NCI-H2029 treated with DMSO at 0.1 percent for 48 hours (cell line): Measurements from ENCODE around the gene TLE5.

Source experiments
- DNase-seq: peaks from one replicate; lab custom pipeline; 2025; lab: John Stamatoyannopoulos, UW

Gene TLE5, protein sequence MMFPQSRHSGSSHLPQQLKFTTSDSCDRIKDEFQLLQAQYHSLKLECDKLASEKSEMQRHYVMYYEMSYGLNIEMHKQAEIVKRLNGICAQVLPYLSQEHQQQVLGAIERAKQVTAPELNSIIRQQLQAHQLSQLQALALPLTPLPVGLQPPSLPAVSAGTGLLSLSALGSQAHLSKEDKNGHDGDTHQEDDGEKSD

GRCh38 chr19:3062165-3063105 is at the start of gene TLE5:
TSS of gene TLE5 (minus strand) at chr19:3062495. CDS start at chr19:3062200, 295 bp downstream.
- DNase-seq, result no peak

- DNase-seq, result no peak
Measured at GRCh38 chr19:3111586-3112247, 49.4 kb upstream of the TLE5 start.

- no peak for DNase-seq
Measured at GRCh38 chr19:3110126-3110825, 48.0 kb upstream of the TLE5 start.

GRCh38 chr19:3109491-3109890 is 47.2 kb upstream of the TLE5 start:
- no peak for DNase-seq

GRCh38 chr19:3108775-3109174 is 46.5 kb upstream of the TLE5 start:
- DNase-seq, result peak; percentile 34

- no peak for DNase-seq
Measured at GRCh38 chr19:3107658-3108057, 45.4 kb upstream of the TLE5 start.

GRCh38 chr19:3106509-3107141 is 44.3 kb upstream of the TLE5 start:
- no peak for DNase-seq

DNA sequence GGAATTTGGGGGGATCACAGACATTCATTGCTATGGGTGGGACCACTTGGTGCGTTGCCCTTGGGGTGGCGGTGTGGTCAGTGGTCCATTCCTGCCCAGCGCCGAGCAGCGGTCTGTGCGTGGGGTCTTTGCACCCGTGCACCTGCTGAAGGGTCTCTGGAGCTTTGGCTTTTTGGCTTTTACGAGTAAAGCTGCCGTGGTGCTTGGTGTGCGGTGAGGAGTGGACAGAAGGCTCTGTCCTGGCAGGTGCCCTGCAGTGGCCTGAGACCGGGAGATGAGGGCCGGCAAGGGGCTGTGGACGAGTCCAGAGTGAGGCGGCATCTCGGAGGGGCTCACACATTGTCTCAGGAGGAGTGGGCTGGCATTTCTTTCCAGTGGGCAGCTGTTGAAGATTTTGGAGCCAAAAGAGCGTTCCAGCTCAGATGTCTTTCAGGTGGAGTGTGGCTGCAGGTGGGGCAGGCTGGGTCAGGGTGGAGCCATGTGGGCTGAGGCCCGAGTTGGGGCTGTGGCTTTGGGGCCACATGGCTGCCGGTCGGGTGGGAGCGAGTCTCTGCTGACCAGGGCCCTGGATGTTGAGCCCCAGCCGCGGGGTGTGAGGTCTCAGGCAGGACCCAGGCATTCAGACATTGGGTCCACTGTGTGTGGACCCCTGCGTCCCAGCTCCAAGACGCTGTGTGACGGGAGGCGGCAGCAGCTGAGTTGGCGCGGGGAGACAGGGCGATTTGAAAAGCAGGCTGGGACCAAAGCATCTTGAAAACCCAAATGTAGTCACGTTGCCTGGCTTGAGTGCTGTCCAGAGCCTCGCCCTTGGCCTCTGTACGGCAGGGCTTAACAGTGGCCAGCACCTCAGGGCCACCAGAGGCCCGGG is 43.6 kb upstream of the TLE5 start:
- no peak for DNase-seq

GRCh38 chr19:3104708-3104983 is 42.4 kb upstream of the TLE5 start:
- no peak for DNase-seq

DNA sequence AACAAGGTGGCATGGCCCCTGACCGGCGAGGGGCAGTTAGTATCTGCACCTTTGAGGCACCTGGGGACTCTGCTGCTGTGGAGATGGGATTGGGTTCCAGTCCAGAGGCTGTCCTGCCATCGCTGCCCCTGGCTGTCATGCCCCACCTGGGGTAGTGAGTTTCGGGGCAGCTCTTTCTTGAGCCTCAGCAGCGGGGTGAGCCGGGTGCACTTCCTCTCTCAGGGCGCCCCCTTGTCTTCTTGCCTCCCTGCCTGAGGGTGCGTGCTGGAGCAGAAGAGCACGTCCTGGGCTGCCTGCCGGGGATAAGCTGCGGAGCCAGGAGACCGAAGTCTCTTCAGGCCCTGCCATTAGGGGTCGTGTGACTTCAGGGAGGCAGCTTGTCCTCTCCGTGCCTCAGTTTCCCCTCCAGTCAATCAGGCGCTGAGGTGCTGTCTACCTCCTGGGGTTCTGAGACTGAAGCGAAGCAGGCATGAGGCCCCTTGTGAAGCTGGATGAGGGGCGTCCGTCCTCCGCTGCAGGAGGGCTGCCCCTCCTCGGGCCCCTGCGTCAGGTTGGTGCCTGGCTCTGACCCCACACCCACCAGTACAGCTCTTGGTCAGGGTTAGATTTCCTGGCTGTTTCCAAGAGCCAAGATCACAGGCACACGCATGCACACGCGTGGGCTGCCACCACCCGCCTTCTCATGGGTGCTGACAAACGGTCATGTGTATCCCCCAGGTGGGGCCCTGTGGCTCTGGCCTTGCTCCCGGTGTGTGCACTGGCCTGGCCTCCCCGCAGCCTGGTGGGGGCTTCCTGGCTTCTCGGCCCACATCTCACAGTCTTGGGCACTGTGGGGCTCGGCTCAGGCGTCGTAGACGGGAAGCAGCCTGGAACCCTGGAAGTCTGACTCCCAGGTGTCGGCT is 40.2 kb upstream of the TLE5 start:
- DNase-seq, result no peak

GRCh38 chr19:3100747-3101730 is 38.7 kb upstream of the TLE5 start:
- no peak for DNase-seq

DNA sequence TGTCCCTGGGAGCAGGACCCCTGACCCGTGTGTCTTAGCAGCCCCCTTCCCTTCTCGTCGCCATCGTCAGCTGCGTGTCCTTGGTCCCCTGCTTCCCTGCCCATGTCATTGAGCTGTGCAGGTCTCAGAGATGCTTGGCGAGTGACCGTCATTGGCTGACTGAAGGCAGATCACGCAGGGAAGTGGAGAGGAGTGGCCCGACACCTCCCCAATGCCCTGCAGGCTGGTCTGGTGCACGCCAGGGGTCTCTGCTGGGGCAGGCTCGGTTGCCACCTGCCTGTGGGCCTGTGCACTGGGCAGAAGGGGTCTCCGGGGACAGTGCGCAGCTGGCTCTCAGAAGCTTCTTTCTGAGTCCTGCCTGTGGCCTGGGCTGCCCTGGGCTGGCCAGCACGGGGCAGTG is 38.0 kb upstream of the TLE5 start:
- no peak for DNase-seq

- no peak for DNase-seq
Measured at GRCh38 chr19:3099347-3100145, 37.3 kb upstream of the TLE5 start.

GRCh38 chr19:3098515-3099346 is 36.4 kb upstream of the TLE5 start:
- no peak for DNase-seq

- no peak for DNase-seq
Measured at GRCh38 chr19:3098141-3098514, 35.8 kb upstream of the TLE5 start.

GRCh38 chr19:3097442-3097871 is 35.2 kb upstream of the TLE5 start:
- DNase-seq, result no peak

GRCh38 chr19:3096902-3097326 is 34.6 kb upstream of the TLE5 start:
- no peak for DNase-seq
